ENCODE measurements around the gene GPR156. TPM values are rescaled to one million over a fixed set of nuclear protein-coding genes. Genes with fewer than 3 reads are reported as not detected.

The GPR156 gene
- polyA plus RNA-seq, 1 donor from 2014 or later: 0.22 TPM

- Histone ChIP-seq H4K20me1 (ENCODE audit: insufficient read depth) (no peaks in the 10 kb centered on the region), H3K4me2 (ENCODE audit: low read length) (no peak overlapping the region), H3K36me3 (ENCODE audit: insufficient read depth, low read length) (no peaks in the 10 kb centered on the region), H3K27ac (ENCODE audit: low read length) (no peak overlapping the region), H3K27me3 (ENCODE audit: insufficient read depth, low read depth, low read length) (no peaks in the 10 kb centered on the region), H2AFZ (ENCODE audit: low read depth, low read length) (no peak overlapping the region), H3K9me2 (ENCODE audit: insufficient read depth, low read length) (no peaks in the 10 kb centered on the region), H3K4me3 (ENCODE audit: low read length) (no peak overlapping the region), H3K9me3 (ENCODE audit: low read length) (peaks cover 2% of the 10 kb centered on the region), H3F3A (ENCODE audit: insufficient read depth, low read length, poor library complexity, severe bottlenecking) (no peaks in the 10 kb centered on the region), H3K79me2 (replicated peaks; ENCODE audit: insufficient read depth, low read length) (no peaks in the 10 kb centered on the region), H3K9ac (ENCODE audit: low read length) (no peak overlapping the region)
- TF ChIP-seq EP300 (conservative IDR thresholded peaks at IDR 0.05; ENCODE audit: poor library complexity, severe bottlenecking): no peak
- no peak for TF ChIP-seq EZH2 (IDR thresholded peaks at IDR 0.05; ENCODE audit: borderline replicate concordance, insufficient read depth, low read length, poor library complexity, severe bottlenecking)
- no peak for TF ChIP-seq TAF1 (IDR thresholded peaks at IDR 0.05; ENCODE audit: low read depth)
- no peak for TF ChIP-seq REST (IDR thresholded peaks at IDR 0.05; ENCODE audit: borderline replicate concordance)
- no peak for TF ChIP-seq CTCF (IDR thresholded peaks at IDR 0.05; ENCODE audit: poor library complexity, severe bottlenecking)
- no peak for TF ChIP-seq SMC3 (conservative IDR thresholded peaks at IDR 0.05; ENCODE audit: poor library complexity)
- TF ChIP-seq POLR2AphosphoS5 (IDR thresholded peaks at IDR 0.05): no peak
- no peak for TF ChIP-seq RAD21 (conservative IDR thresholded peaks at IDR 0.05)
- TF ChIP-seq MXI1 (conservative IDR thresholded peaks at IDR 0.05; ENCODE audit: poor library complexity, severe bottlenecking): no peak
These were observed 125.0 kb downstream of the GPR156 start for GRCh38 chr3:120160050-120160449.

GRCh38 chr3:120157681-120158080 lies 127.3 kb downstream of the GPR156 start:
- H3K9me2 ChIP-seq (ENCODE audit: insufficient read depth, low read length): no peaks in the 10 kb centered on the region
- no peak overlapping the region for H3K27ac ChIP-seq (ENCODE audit: low read length)
- no peak for TF ChIP-seq CTCF (IDR thresholded peaks at IDR 0.05; ENCODE audit: poor library complexity, severe bottlenecking)
- TF ChIP-seq RAD21 (conservative IDR thresholded peaks at IDR 0.05): no peak
- no peak for TF ChIP-seq EZH2 (IDR thresholded peaks at IDR 0.05; ENCODE audit: borderline replicate concordance, insufficient read depth, low read length, poor library complexity, severe bottlenecking)
- no peak for TF ChIP-seq POLR2AphosphoS5 (IDR thresholded peaks at IDR 0.05)
- no peak for TF ChIP-seq REST (IDR thresholded peaks at IDR 0.05; ENCODE audit: borderline replicate concordance)
- TF ChIP-seq SMC3 (conservative IDR thresholded peaks at IDR 0.05; ENCODE audit: poor library complexity): no peak
- TF ChIP-seq EP300 (conservative IDR thresholded peaks at IDR 0.05; ENCODE audit: poor library complexity, severe bottlenecking): no peak
- TF ChIP-seq TAF1 (IDR thresholded peaks at IDR 0.05; ENCODE audit: low read depth): no peak
- TF ChIP-seq MXI1 (conservative IDR thresholded peaks at IDR 0.05; ENCODE audit: poor library complexity, severe bottlenecking): no peak
- no peaks in the 10 kb centered on the region for H4K20me1 ChIP-seq (ENCODE audit: insufficient read depth)
- H2AFZ ChIP-seq (ENCODE audit: low read depth, low read length): no peak overlapping the region
- no peaks in the 10 kb centered on the region for H3F3A ChIP-seq (ENCODE audit: insufficient read depth, low read length, poor library complexity, severe bottlenecking)
- H3K36me3 ChIP-seq (ENCODE audit: insufficient read depth, low read length): no peaks in the 10 kb centered on the region
- H3K9ac ChIP-seq (ENCODE audit: low read length): no peak overlapping the region
- H3K79me2 ChIP-seq (replicated peaks; ENCODE audit: insufficient read depth, low read length): no peaks in the 10 kb centered on the region
- peaks cover 3% of the 10 kb centered on the region for H3K9me3 ChIP-seq (ENCODE audit: low read length)
- no peaks in the 10 kb centered on the region for H3K27me3 ChIP-seq (ENCODE audit: insufficient read depth, low read depth, low read length)
- H3K4me2 ChIP-seq (ENCODE audit: low read length): no peak overlapping the region
- no peak overlapping the region for H3K4me3 ChIP-seq (ENCODE audit: low read length)
